HCT116 (cell line): ENCODE measurements around the gene MAST4. TPM values are rescaled to one million over a fixed set of nuclear protein-coding genes. Genes with fewer than 3 reads are reported as not detected.

Source experiments
- ATAC-seq: fragments of 200-7000 bp; cut with Tn5 transposase; 2 replicates; pipeline ENCODE4 v1.9.1; 2020; ENCODE audit warnings: mild to moderate bottlenecking, moderate library complexity
- BruUV-seq: library from RNA; stranded (reverse); fragments of 400-500 nt; replicated peaks from 2 replicates; lab custom pipeline; 2021; lab: Mats Ljungman, UMichigan
- CTCF ChIA-PET: fragments of 300-600 bp; sonication (Branson Sonifier 250); formaldehyde crosslinking; loops from one replicate; lab custom pipeline; 2021; ENCODE audit warnings: antibody characterized with exemption; lab: Charles Lee
- POLR2A ChIA-PET: fragments of 300-600, 350-600 bp; sonication (Branson Sonifier 250); formaldehyde crosslinking; loops from one replicate; lab custom pipeline; 2021; ENCODE audit warnings: antibody characterized with exemption; lab: Charles Lee
- RAD21 ChIA-PET, 2 experiments: fragments of 300-600 bp; sonication (Branson Sonifier 250); formaldehyde crosslinking; loops; one replicate each; lab custom pipeline; 2023; ENCODE audit warnings: low total read pairs in 2 of 2; ENCODE audit not compliant: uncharacterized antibody in 2 of 2, unreplicated experiment in 2 of 2, low non-redundant PET in 1 of 2; lab: Charles Lee
- DNase-seq: peaks from one replicate; pipeline ENCODE4 v3.0.0-alpha.2; 2010; ENCODE audit warnings: low read depth, low spot score
- H2AFZ ChIP-seq: fragments of 200-600 bp; shearing (Covaris generic), sonication (generic); 2 replicates; pipeline ENCODE4 v1.6.1; 2017; ENCODE audit warnings: low read depth, mixed run types, mixed read lengths, antibody characterized with exemption, low read length; ENCODE audit not compliant: poor library complexity, severe bottlenecking
- H3K27ac ChIP-seq: 2 replicates; pipeline ENCODE4 v1.5.1; 2012; ENCODE audit warnings: low read depth, low read length
- H3K27me3 ChIP-seq: fragments of 200-600 bp; sonication (generic); 2 replicates; pipeline ENCODE4 v1.6.1; 2016; ENCODE audit warnings: mixed run types, low read length, mixed read lengths; ENCODE audit not compliant: insufficient read depth
- H3K36me3 ChIP-seq, 2 experiments: fragments of 200-500 bp in 1 of 2; fragments of 200-600 bp in 1 of 2; sonication (Bioruptor generic) in 1 of 2; sonication (generic) in 1 of 2; 2 replicates each; pipeline versions ENCODE4 v1.5.1 to v1.6.1; 2014 to 2016; ENCODE audit warnings: low read length in 2 of 2, inconsistent platforms in 1 of 2, mixed read lengths in 1 of 2, mixed run types in 1 of 2; ENCODE audit not compliant: insufficient read depth in 2 of 2, control insufficient read depth in 1 of 2
- H3K4me1 ChIP-seq, 2 experiments: fragments of 200-600 bp in 1 of 2; sonication (generic) in 1 of 2; 2 replicates each; pipeline versions ENCODE4 v1.5.1 to v1.6.1; 2012 to 2017; ENCODE audit warnings: low read length in 2 of 2, inconsistent platforms in 1 of 2, mild to moderate bottlenecking in 1 of 2, mixed read lengths in 1 of 2, mixed run types in 1 of 2, moderate library complexity in 1 of 2; ENCODE audit not compliant: insufficient read depth in 2 of 2, control insufficient read depth in 1 of 2
- H3K4me2 ChIP-seq: fragments of 200-600 bp; sonication (generic); 2 replicates; pipeline ENCODE4 v1.6.1; 2017; ENCODE audit warnings: mixed run types, low read length, mixed read lengths
- H3K4me3 ChIP-seq, 2 experiments: fragments of 200-600 bp in 1 of 2; sonication (generic) in 1 of 2; replicated peaks in 1 of 2; 2 replicates each; pipeline ENCODE4 v1.5.1; 2011 to 2016; ENCODE audit warnings: low read length in 2 of 2, control low read depth in 1 of 2, low read depth in 1 of 2, mild to moderate bottlenecking in 1 of 2, mixed read lengths in 1 of 2, mixed run types in 1 of 2
- H3K79me2 ChIP-seq: fragments of 200-600 bp; sonication (generic); 2 replicates; pipeline ENCODE4 v1.6.1; 2017; ENCODE audit warnings: mild to moderate bottlenecking, mixed run types, low read length, moderate library complexity, mixed read lengths; ENCODE audit not compliant: insufficient read depth
- H3K9ac ChIP-seq: fragments of 200-600 bp; sonication (generic); 2 replicates; pipeline ENCODE4 v1.6.1; 2016; ENCODE audit warnings: low read length, mixed read lengths
- H3K9me2 ChIP-seq: fragments of 200-600 bp; sonication (generic), shearing (Covaris generic); 2 replicates; pipeline ENCODE4 v1.6.1; 2017; ENCODE audit warnings: mixed run types, mild to moderate bottlenecking, moderate library complexity; ENCODE audit not compliant: insufficient read depth
- H3K9me3 ChIP-seq, 2 experiments: fragments of 200-500 bp in 1 of 2; fragments of 200-600 bp in 1 of 2; sonication (Bioruptor generic) in 1 of 2; sonication (generic) in 1 of 2; 2 replicates each; pipeline ENCODE4 v1.6.1; 2014 to 2017; ENCODE audit warnings: low read length in 2 of 2, mixed read lengths in 2 of 2, inconsistent platforms in 1 of 2, low read depth in 1 of 2, mild to moderate bottlenecking in 1 of 2, mixed run types in 1 of 2, moderate library complexity in 1 of 2; ENCODE audit not compliant: control insufficient read depth in 1 of 2, insufficient read depth in 1 of 2
- H4K20me1 ChIP-seq: fragments of 200-600 bp; sonication (generic), shearing (Covaris generic); 2 replicates; pipeline ENCODE4 v1.6.1; 2017; ENCODE audit warnings: mixed run types, mild to moderate bottlenecking, moderate library complexity; ENCODE audit not compliant: insufficient read depth
- CBX3 ChIP-seq: IDR thresholded peaks from 2 replicates; pipeline ENCODE4 v1.6.1; 2012; ENCODE audit warnings: low read depth
- CEBPB ChIP-seq: IDR thresholded peaks from 2 replicates; pipeline ENCODE4 v1.6.1; 2012; ENCODE audit warnings: low read depth
- ELF1 ChIP-seq: IDR thresholded peaks from 2 replicates; pipeline ENCODE4 v1.6.1; 2012; ENCODE audit warnings: low read depth, borderline replicate concordance
- EZH2 ChIP-seq: fragments of 200-600 bp; sonication (generic); IDR thresholded peaks from 2 replicates; pipeline ENCODE4 v1.6.1; 2017; ENCODE audit warnings: antibody characterized with exemption, mixed run types
- EZH2phosphoT487 ChIP-seq: fragments of 200-600 bp; IDR thresholded peaks from 2 replicates; pipeline ENCODE4 v1.6.1; 2018; ENCODE audit warnings: antibody characterized with exemption, borderline replicate concordance
- FOSL1 ChIP-seq: IDR thresholded peaks from 2 replicates; pipeline ENCODE4 v1.6.1; 2012; ENCODE audit warnings: low read depth
- POLR2A ChIP-seq: IDR thresholded peaks from 2 replicates; pipeline ENCODE4 v1.7.0; 2011; ENCODE audit warnings: borderline replicate concordance; ENCODE audit not compliant: insufficient read depth, insufficient read length; ENCODE audit errors: extremely low read depth
- SIN3A ChIP-seq: IDR thresholded peaks from 2 replicates; pipeline ENCODE4 v1.6.1; 2012; ENCODE audit warnings: low read depth
- SRF ChIP-seq: IDR thresholded peaks from 2 replicates; pipeline ENCODE4 v1.6.1; 2012; ENCODE audit warnings: low read depth
- YY1 ChIP-seq: IDR thresholded peaks from 2 replicates; pipeline ENCODE4 v1.6.1; 2011; ENCODE audit warnings: low read length, low read depth, moderate library complexity, mild to moderate bottlenecking; ENCODE audit not compliant: insufficient replicate concordance; ENCODE audit errors: extremely low read depth
- ZFX ChIP-seq: fragments of 450-650 bp; IDR thresholded peaks from 2 replicates; pipeline ENCODE4 v1.6.1; 2017
- ZNF274 ChIP-seq: fragments of 200-500 bp; sonication (Bioruptor generic); IDR thresholded peaks from 2 replicates; pipeline ENCODE4 v1.6.1; 2014; ENCODE audit warnings: mild to moderate bottlenecking, low read depth, low read length, inconsistent platforms
- intact Hi-C: fragments of 100-400 bp; cut with micrococcal nuclease; formaldehyde crosslinking; loops from 2 replicates; pipeline ENCODE4 v1.10.0; 2022
- total RNA-seq: library from RNA; stranded (reverse); gene quantifications from one replicate; pipeline ENCODE4 v1.2.1, GENCODE V29; 2021; ENCODE audit not compliant: unreplicated experiment
- TF ChIP-seq, protein P1 (sequence below), 3 experiments: fragments of 200-600 bp in 1 of 3; sonication (generic) in 1 of 3; IDR thresholded peaks in 2 of 3; conservative IDR thresholded peaks in 1 of 3; 2 replicates each; pipeline ENCODE4 v1.5.1; 2012 to 2017; ENCODE audit warnings: low read depth in 2 of 3, low read length in 2 of 3, antibody characterized with exemption in 1 of 3, borderline replicate concordance in 1 of 3, control low read depth in 1 of 3, mild to moderate bottlenecking in 1 of 3, mixed read lengths in 1 of 3, mixed run types in 1 of 3, moderate library complexity in 1 of 3; ENCODE audit not compliant: insufficient read depth in 1 of 3
- TF ChIP-seq, protein P2 (sequence below): IDR thresholded peaks from 2 replicates; pipeline ENCODE4 v1.6.1; 2012; ENCODE audit warnings: low read depth
- TF ChIP-seq, protein P3 (sequence below): IDR thresholded peaks from 2 replicates; pipeline ENCODE4 v1.6.1; 2011; ENCODE audit warnings: mild to moderate bottlenecking, low read length, moderate library complexity; ENCODE audit not compliant: insufficient replicate concordance; ENCODE audit errors: extremely low read depth
- TF ChIP-seq, protein P4 (sequence below): IDR thresholded peaks from 2 replicates; pipeline ENCODE4 v1.6.1; 2012

The MAST4 gene
- total RNA-seq, 1 experiment from 2014 or later: 1.1 TPM

DNA sequence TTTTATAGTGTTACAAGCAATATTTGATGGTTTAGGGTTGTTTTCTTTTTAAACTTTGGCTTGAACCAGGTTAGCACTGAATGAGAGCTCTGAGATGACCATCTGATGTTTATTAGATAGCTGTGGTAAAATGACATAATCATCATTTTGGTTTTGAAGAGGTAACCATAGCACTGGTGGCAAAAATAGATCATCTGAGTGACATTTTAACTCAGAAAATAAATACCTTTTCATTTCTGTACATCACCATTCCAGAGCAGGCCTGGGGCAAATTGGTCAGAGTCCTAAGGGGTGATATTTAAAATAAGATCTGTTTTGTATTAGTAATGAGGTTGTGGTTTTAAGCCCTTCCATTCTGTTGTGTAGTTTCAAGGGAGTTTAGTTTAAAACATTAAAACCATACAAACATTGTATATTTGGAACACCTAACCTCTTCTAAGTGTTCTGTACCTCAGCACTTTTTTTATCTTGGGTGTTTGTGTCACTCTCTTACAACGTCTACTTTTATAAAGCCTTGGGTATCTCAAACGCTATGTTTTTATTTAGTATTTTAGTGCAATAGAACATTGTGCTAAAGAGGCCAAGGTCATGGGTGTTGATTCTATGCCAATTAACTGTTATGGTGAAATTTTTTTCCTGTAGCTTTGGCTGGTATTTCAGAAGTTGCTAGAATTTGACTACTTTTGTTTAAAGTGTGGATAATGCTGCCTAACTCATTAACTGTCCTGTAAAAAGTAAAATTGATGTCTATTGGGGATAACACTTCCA is 434.3 kb downstream of the MAST4 start:
- CTCF ChIA-PET: no interaction called here
- DNase-seq (no peak), ATAC-seq (no peak)
- Histone ChIP-seq H3K4me1 (no peaks in the 10 kb centered on the region), H3K9me3 (no peaks in the 10 kb centered on the region), H3K36me3 (no peaks in the 10 kb centered on the region), H3K4me3 (no peak overlapping the region), H2AFZ (no peak overlapping the region), H3K27ac (no peak overlapping the region), H3K27me3 (peaks cover 26% of the 10 kb centered on the region), H3K9ac (no peak overlapping the region), H3K4me2 (no peak overlapping the region), H3K79me2 (no peaks in the 10 kb centered on the region), H3K9me2 (no peaks in the 10 kb centered on the region), H4K20me1 (no peaks in the 10 kb centered on the region)
- POLR2A ChIA-PET: no interaction called here
- BruUV-seq: no TSS peak
- TF ChIP-seq EZH2 (no peak), SIN3A (no peak), CBX3 (no peak), CEBPB (no peak), EZH2phosphoT487 (no peak), ELF1 (no peak), SRF (no peak), ZFX (no peak), YY1 (no peak), ZNF274 (no peak), POLR2A (no peak), FOSL1 (no peak)
- TF ChIP-seq, protein P1, sequence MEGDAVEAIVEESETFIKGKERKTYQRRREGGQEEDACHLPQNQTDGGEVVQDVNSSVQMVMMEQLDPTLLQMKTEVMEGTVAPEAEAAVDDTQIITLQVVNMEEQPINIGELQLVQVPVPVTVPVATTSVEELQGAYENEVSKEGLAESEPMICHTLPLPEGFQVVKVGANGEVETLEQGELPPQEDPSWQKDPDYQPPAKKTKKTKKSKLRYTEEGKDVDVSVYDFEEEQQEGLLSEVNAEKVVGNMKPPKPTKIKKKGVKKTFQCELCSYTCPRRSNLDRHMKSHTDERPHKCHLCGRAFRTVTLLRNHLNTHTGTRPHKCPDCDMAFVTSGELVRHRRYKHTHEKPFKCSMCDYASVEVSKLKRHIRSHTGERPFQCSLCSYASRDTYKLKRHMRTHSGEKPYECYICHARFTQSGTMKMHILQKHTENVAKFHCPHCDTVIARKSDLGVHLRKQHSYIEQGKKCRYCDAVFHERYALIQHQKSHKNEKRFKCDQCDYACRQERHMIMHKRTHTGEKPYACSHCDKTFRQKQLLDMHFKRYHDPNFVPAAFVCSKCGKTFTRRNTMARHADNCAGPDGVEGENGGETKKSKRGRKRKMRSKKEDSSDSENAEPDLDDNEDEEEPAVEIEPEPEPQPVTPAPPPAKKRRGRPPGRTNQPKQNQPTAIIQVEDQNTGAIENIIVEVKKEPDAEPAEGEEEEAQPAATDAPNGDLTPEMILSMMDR (IDR thresholded peaks at IDR 0.05 in 2 of 3, conservative IDR thresholded peaks at IDR 0.05 in 1 of 3; ENCODE audit: borderline replicate concordance in 1 of 3, insufficient read depth in 1 of 3, low read depth in 2 of 3, low read length in 2 of 3): no peak
- TF ChIP-seq, protein P2, sequence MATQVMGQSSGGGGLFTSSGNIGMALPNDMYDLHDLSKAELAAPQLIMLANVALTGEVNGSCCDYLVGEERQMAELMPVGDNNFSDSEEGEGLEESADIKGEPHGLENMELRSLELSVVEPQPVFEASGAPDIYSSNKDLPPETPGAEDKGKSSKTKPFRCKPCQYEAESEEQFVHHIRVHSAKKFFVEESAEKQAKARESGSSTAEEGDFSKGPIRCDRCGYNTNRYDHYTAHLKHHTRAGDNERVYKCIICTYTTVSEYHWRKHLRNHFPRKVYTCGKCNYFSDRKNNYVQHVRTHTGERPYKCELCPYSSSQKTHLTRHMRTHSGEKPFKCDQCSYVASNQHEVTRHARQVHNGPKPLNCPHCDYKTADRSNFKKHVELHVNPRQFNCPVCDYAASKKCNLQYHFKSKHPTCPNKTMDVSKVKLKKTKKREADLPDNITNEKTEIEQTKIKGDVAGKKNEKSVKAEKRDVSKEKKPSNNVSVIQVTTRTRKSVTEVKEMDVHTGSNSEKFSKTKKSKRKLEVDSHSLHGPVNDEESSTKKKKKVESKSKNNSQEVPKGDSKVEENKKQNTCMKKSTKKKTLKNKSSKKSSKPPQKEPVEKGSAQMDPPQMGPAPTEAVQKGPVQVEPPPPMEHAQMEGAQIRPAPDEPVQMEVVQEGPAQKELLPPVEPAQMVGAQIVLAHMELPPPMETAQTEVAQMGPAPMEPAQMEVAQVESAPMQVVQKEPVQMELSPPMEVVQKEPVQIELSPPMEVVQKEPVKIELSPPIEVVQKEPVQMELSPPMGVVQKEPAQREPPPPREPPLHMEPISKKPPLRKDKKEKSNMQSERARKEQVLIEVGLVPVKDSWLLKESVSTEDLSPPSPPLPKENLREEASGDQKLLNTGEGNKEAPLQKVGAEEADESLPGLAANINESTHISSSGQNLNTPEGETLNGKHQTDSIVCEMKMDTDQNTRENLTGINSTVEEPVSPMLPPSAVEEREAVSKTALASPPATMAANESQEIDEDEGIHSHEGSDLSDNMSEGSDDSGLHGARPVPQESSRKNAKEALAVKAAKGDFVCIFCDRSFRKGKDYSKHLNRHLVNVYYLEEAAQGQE: no peak
- TF ChIP-seq, protein P3, sequence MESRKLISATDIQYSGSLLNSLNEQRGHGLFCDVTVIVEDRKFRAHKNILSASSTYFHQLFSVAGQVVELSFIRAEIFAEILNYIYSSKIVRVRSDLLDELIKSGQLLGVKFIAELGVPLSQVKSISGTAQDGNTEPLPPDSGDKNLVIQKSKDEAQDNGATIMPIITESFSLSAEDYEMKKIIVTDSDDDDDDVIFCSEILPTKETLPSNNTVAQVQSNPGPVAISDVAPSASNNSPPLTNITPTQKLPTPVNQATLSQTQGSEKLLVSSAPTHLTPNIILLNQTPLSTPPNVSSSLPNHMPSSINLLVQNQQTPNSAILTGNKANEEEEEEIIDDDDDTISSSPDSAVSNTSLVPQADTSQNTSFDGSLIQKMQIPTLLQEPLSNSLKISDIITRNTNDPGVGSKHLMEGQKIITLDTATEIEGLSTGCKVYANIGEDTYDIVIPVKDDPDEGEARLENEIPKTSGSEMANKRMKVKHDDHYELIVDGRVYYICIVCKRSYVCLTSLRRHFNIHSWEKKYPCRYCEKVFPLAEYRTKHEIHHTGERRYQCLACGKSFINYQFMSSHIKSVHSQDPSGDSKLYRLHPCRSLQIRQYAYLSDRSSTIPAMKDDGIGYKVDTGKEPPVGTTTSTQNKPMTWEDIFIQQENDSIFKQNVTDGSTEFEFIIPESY: no peak
- TF ChIP-seq, protein P4, sequence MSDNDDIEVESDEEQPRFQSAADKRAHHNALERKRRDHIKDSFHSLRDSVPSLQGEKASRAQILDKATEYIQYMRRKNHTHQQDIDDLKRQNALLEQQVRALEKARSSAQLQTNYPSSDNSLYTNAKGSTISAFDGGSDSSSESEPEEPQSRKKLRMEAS: no peak
- RAD21 ChIA-PET: no interaction called here
- intact Hi-C loops: no loop called here
